A673 (cell line): ENCODE data around the gene PPFIA2. TPM values are rescaled to one million over a fixed set of nuclear protein-coding genes. Genes with fewer than 3 reads are reported as not detected.

ENCODE experiments used
- BruUV-seq: library from RNA; stranded (reverse); fragments of 400-500 nt; replicated peaks from 2 replicates; lab custom pipeline; 2021; lab: Mats Ljungman, UMichigan
- CTCF ChIA-PET: fragments of 300-600 bp; sonication (Branson Sonifier 250); formaldehyde crosslinking; loops from one replicate; lab custom pipeline; 2022; ENCODE audit warnings: antibody characterized with exemption; lab: Charles Lee
- POLR2A ChIA-PET: fragments of 300-600 bp; sonication (Branson Sonifier 250); formaldehyde crosslinking; loops from one replicate; lab custom pipeline; 2022; ENCODE audit warnings: antibody characterized with exemption; ENCODE audit not compliant: low non-redundant PET; lab: Charles Lee
- DNase-seq: peaks from one replicate; pipeline ENCODE4 v3.0.0-alpha.2; 2015; ENCODE audit warnings: low spot score
- H3K27ac ChIP-seq: fragments of 200-600 bp; sonication (generic); 2 replicates; pipeline ENCODE4 v1.5.1; 2016; ENCODE audit warnings: mixed run types, low read depth, mild to moderate bottlenecking, mixed read lengths, antibody characterized with exemption, low read length; ENCODE audit not compliant: poor library complexity, severe bottlenecking
- H3K27me3 ChIP-seq: fragments of 200-600 bp; sonication (generic); replicated peaks from 2 replicates; pipeline ENCODE4 v1.6.1; 2017; ENCODE audit warnings: mixed run types, low read depth, mild to moderate bottlenecking, mixed read lengths, antibody characterized with exemption, low read length; ENCODE audit not compliant: insufficient read depth, poor library complexity
- H3K36me3 ChIP-seq: fragments of 200-600 bp; sonication (generic); 2 replicates; pipeline ENCODE4 v1.6.1; 2016; ENCODE audit warnings: mixed run types, mild to moderate bottlenecking, mixed read lengths, antibody characterized with exemption, low read length; ENCODE audit not compliant: insufficient read depth, poor library complexity, severe bottlenecking
- H3K4me1 ChIP-seq: fragments of 200-600 bp; sonication (generic); 2 replicates; pipeline ENCODE4 v1.6.1; 2017; ENCODE audit warnings: mixed run types, mild to moderate bottlenecking, mixed read lengths, antibody characterized with exemption, low read length; ENCODE audit not compliant: insufficient read depth, poor library complexity, severe bottlenecking
- H3K4me3 ChIP-seq: fragments of 200-600 bp; sonication (generic); 2 replicates; pipeline ENCODE4 v1.5.1; 2016; ENCODE audit warnings: low read depth, mixed run types, mild to moderate bottlenecking, mixed read lengths, low read length; ENCODE audit not compliant: poor library complexity, severe bottlenecking
- H3K9me3 ChIP-seq: fragments of 200-600 bp; sonication (generic); 2 replicates; pipeline ENCODE4 v1.6.1; 2016; ENCODE audit warnings: mixed run types, low read depth, mild to moderate bottlenecking, mixed read lengths, antibody characterized with exemption, low read length; ENCODE audit not compliant: poor library complexity, severe bottlenecking
- EZH2 ChIP-seq: fragments of 200-600 bp; sonication (generic); IDR thresholded peaks from 2 replicates; pipeline ENCODE4 v1.6.1; 2017; ENCODE audit warnings: borderline replicate concordance, low read depth, mild to moderate bottlenecking, mixed read lengths, antibody characterized with exemption, low read length; ENCODE audit not compliant: poor library complexity, severe bottlenecking
- intact Hi-C: fragments of 100-400 bp; cut with micrococcal nuclease; formaldehyde crosslinking; loops from one replicate; pipeline ENCODE4 v1.10.0; 2022; ENCODE audit not compliant: unreplicated experiment
- total RNA-seq: library from RNA; stranded (reverse); gene quantifications from 2 replicates; pipeline ENCODE4 v1.2.3, GENCODE V29; 2021
- TF ChIP-seq, protein P1 (sequence below): fragments of 300-800, 200-600 bp; sonication (generic); conservative IDR thresholded peaks from 2 replicates; pipeline ENCODE4 v1.5.1; 2017; ENCODE audit warnings: low read depth, mild to moderate bottlenecking, antibody characterized with exemption, low read length, moderate library complexity, mixed read lengths

The PPFIA2 gene
- total RNA-seq, 1 experiment from 2014 or later: 0.52 TPM

- no peaks in the 10 kb centered on the region for H3K27me3 ChIP-seq
- no peak overlapping the region for H3K4me3 ChIP-seq
- H3K27ac ChIP-seq: no peak overlapping the region
- no peaks in the 10 kb centered on the region for H3K36me3 ChIP-seq
- intact Hi-C loops: no loop called here
- ChIA-PET CTCF (no interaction called here), POLR2A (no interaction called here)
- H3K4me1 ChIP-seq: no peaks in the 10 kb centered on the region
- no peak for TF ChIP-seq EZH2
- no peak for DNase-seq
- H3K9me3 ChIP-seq: no peaks in the 10 kb centered on the region
- no TSS peak for BruUV-seq
Measured at GRCh38 chr12:81354327-81354932, 404.7 kb downstream of the PPFIA2 start.

DNA sequence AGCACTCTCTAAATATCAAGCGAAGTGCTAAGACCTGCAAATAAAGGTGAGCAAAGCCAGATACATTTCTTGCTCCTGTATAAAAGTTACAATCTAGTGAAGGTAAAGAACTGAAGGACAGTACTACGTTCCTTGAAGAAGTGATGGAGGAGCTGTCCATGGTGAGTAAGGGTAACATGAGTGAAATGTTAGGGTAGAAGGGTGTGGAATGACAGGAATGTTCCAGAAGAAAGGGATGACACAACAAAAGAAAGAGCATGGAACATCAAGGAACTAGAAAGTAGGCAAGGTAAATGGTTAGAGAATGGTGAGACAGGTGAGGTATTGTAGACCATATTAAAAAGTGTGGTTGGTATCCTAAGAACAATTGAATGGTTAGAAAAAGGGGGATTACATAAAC, 408.8 kb downstream of the PPFIA2 start:
- no peak for DNase-seq
- Histone ChIP-seq H3K27me3 (no peaks in the 10 kb centered on the region), H3K4me1 (no peaks in the 10 kb centered on the region), H3K9me3 (no peaks in the 10 kb centered on the region), H3K27ac (no peak overlapping the region), H3K36me3 (no peaks in the 10 kb centered on the region), H3K4me3 (no peak overlapping the region)
- intact Hi-C loops: no loop called here
- CTCF ChIA-PET: no interaction called here
- TF ChIP-seq, protein P1, sequence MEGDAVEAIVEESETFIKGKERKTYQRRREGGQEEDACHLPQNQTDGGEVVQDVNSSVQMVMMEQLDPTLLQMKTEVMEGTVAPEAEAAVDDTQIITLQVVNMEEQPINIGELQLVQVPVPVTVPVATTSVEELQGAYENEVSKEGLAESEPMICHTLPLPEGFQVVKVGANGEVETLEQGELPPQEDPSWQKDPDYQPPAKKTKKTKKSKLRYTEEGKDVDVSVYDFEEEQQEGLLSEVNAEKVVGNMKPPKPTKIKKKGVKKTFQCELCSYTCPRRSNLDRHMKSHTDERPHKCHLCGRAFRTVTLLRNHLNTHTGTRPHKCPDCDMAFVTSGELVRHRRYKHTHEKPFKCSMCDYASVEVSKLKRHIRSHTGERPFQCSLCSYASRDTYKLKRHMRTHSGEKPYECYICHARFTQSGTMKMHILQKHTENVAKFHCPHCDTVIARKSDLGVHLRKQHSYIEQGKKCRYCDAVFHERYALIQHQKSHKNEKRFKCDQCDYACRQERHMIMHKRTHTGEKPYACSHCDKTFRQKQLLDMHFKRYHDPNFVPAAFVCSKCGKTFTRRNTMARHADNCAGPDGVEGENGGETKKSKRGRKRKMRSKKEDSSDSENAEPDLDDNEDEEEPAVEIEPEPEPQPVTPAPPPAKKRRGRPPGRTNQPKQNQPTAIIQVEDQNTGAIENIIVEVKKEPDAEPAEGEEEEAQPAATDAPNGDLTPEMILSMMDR: no peak
- no peak for TF ChIP-seq EZH2
- no TSS peak for BruUV-seq
- POLR2A ChIA-PET: no interaction called here

DNA sequence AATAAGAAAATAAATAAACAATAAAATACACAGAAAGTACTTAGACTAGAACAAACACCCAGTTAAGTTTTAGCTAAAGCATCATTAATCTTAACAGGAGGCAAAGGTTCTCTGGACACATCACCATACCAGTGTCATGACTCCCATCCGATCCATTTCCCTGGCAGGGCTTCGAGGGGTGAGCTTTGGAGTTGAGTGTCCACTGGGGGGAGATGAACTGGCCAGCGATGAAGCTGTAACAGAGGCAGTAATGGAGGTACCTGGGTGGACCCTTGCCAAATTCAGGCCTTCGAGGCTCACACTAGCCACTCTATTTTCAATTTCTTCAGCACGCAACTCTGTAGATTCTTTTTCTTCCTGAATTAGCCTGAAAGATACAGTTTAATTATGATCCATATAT, 411.7 kb downstream of the PPFIA2 start:
- TF ChIP-seq EZH2: no peak
- TF ChIP-seq, protein P1: no peak
- Histone ChIP-seq H3K4me3 (no peak overlapping the region), H3K9me3 (no peaks in the 10 kb centered on the region), H3K36me3 (no peaks in the 10 kb centered on the region), H3K27me3 (no peaks in the 10 kb centered on the region), H3K4me1 (no peaks in the 10 kb centered on the region), H3K27ac (no peak overlapping the region)
- DNase-seq: no peak
- ChIA-PET POLR2A (no interaction called here), CTCF (no interaction called here)
- no TSS peak for BruUV-seq
- intact Hi-C loops: no loop called here

- POLR2A ChIA-PET: no interaction called here
- BruUV-seq: no TSS peak
- Histone ChIP-seq H3K4me1 (no peaks in the 10 kb centered on the region), H3K27me3 (no peaks in the 10 kb centered on the region), H3K27ac (no peak overlapping the region), H3K9me3 (no peaks in the 10 kb centered on the region), H3K4me3 (no peak overlapping the region), H3K36me3 (no peaks in the 10 kb centered on the region)
- CTCF ChIA-PET: no interaction called here
- intact Hi-C loops: no loop called here
- TF ChIP-seq, protein P1: no peak
- no peak for TF ChIP-seq EZH2
- no peak for DNase-seq
Measured at GRCh38 chr12:81340910-81341309, 418.2 kb downstream of the PPFIA2 start.
